Measurements from ENCODE around the gene ADGRG2. TPM values are rescaled to one million over a fixed set of nuclear protein-coding genes. Genes with fewer than 3 reads are reported as not detected.

ADGRG2 gene
- total and polyA plus RNA-seq, 2 of the 13 experiments (the other 11 are each of a cell fraction or from before 2014, with no cell fraction given): not detected

DNA sequence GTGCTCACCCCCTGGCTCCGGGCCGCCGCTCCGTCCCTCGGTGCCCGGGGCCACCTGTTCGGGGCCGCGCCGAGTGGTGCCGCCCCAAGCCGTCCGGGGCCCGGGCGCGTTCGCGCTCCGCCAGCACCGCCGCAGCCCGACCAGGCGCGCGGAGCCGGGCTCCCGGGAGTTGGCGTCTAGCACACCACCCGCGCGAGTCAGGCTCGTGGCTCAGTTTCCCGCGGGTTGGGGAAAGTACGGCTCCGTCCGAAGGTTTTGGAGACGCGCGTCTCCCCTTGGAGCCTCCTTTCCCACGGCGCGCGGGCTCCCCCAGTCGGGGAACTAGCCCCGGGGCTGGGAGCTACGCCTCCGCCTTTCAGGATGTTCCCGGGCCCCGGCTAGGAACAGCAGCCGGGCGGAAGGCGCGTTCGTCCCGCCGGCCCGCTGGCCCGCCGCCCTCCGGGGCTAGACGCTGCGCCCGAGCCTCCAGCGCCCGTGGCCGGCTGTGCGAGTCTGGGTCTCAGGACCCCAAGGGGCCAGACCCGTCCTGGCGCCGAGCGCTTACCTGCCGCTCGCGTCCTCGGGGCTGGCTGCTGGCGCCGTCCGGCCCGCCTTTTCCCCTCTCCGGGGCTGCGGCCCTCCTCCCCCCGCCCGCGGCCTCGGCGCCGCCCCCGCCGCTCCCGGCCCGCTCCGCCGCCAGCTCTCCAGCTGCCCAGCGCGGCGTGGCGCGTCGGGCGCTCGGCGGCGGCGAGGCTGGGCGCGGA lies at the start of gene ADGRG2 (continued):
- TF ChIP-seq ZNF777 (CRISPR knock-in tag; IDR thresholded peaks at IDR 0.05): peak; percentile 58; the same call in 1 of the 2 replicates
- TF ChIP-seq, protein P1, sequence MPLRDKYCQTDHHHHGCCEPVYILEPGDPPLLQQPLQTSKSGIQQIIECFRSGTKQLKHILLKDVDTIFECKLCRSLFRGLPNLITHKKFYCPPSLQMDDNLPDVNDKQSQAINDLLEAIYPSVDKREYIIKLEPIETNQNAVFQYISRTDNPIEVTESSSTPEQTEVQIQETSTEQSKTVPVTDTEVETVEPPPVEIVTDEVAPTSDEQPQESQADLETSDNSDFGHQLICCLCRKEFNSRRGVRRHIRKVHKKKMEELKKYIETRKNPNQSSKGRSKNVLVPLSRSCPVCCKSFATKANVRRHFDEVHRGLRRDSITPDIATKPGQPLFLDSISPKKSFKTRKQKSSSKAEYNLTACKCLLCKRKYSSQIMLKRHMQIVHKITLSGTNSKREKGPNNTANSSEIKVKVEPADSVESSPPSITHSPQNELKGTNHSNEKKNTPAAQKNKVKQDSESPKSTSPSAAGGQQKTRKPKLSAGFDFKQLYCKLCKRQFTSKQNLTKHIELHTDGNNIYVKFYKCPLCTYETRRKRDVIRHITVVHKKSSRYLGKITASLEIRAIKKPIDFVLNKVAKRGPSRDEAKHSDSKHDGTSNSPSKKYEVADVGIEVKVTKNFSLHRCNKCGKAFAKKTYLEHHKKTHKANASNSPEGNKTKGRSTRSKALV (CRISPR knock-in tag; IDR thresholded peaks at IDR 0.05): peak; percentile 83; the same call in 1 of the 2 replicates
- TF ChIP-seq HNRNPLL (IDR thresholded peaks at IDR 0.05; ENCODE audit: low read depth, low read length, poor library complexity, severe bottlenecking): peak; percentile 19
- TF ChIP-seq, protein P2, sequence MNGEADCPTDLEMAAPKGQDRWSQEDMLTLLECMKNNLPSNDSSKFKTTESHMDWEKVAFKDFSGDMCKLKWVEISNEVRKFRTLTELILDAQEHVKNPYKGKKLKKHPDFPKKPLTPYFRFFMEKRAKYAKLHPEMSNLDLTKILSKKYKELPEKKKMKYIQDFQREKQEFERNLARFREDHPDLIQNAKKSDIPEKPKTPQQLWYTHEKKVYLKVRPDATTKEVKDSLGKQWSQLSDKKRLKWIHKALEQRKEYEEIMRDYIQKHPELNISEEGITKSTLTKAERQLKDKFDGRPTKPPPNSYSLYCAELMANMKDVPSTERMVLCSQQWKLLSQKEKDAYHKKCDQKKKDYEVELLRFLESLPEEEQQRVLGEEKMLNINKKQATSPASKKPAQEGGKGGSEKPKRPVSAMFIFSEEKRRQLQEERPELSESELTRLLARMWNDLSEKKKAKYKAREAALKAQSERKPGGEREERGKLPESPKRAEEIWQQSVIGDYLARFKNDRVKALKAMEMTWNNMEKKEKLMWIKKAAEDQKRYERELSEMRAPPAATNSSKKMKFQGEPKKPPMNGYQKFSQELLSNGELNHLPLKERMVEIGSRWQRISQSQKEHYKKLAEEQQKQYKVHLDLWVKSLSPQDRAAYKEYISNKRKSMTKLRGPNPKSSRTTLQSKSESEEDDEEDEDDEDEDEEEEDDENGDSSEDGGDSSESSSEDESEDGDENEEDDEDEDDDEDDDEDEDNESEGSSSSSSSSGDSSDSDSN (CRISPR knock-in tag; IDR thresholded peaks at IDR 0.05): peak; percentile 29; the same call in 1 of the 2 replicates
- peak; percentile 41 for TF ChIP-seq STAG1 (CRISPR knock-in tag; IDR thresholded peaks at IDR 0.05)

DNA sequence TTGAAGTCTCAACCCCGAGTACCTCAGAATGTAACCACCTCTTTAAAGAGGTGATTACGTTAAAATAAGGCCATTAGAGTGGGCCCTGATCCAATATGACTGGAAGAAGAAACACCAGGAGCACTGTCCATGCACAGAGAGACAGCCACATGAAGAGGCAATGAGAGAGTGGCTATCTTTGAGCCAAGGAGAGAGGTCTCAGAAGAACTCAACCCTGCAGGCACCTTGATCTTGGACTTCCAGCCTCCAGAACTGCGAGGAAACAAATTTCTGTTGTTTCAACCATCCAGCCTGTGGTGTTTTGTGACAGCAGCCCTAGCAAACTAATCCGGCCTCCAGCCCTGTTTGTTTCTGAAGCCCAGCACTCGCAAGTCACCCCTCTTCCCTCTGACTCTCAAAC lies 46.3 kb upstream of the ADGRG2 start:
- BruUV-seq (replicated peaks): no TSS peak
- ATAC-seq: no peak
- ChIA-PET CTCF (ENCODE audit: low intra/inter-chr PET ratio, low total read pairs) (no interaction called here), POLR2A (no interaction called here)
- 23% methylated on average over 4 of the region's 5 CpGs for WGBS (ENCODE audit: low lambda C conversion rate)
- no peak overlapping the region for H2AFZ ChIP-seq (ENCODE audit: low read length)
- no peaks in the 10 kb centered on the region for H3K9me3 ChIP-seq (ENCODE audit: low read length)
- no peak overlapping the region for H3K4me2 ChIP-seq (ENCODE audit: low read depth, low read length)
- H3K9ac ChIP-seq (ENCODE audit: insufficient read depth, low read depth, low read length): no peak overlapping the region
- H3K4me1 ChIP-seq (ENCODE audit: insufficient read depth, low read length): no peaks in the 10 kb centered on the region
- no peaks in the 10 kb centered on the region for H3K79me2 ChIP-seq (ENCODE audit: insufficient read depth, low read length)
- H3K27me3 ChIP-seq (ENCODE audit: control insufficient read depth in 1 of 2, insufficient read depth in 2 of 2, low read length in 2 of 2): no peaks in the 10 kb centered on the region
- H3K27ac ChIP-seq (ENCODE audit: extremely low read length, insufficient read depth, low read length): no peak overlapping the region
- no peaks in the 10 kb centered on the region for H4K20me1 ChIP-seq (ENCODE audit: insufficient read depth, low read length)
- no peak for DNase-seq (ENCODE audit: low spot score)
- in situ Hi-C loops (cut with HindIII; ENCODE audit: extremely low pct_ligation_motif_present, low pct_unique_long_range_greater_than_20kb): no loop called here
- intact Hi-C loops (cut with micrococcal nuclease; ENCODE audit: unreplicated experiment): no loop called here
- no peaks in the 10 kb centered on the region for H3K36me3 ChIP-seq (replicated peaks in 1 of 2; ENCODE audit: control insufficient read depth in 1 of 2, insufficient read depth in 2 of 2, low read length in 2 of 2)
- no peak overlapping the region for H3K4me3 ChIP-seq (replicated peaks in 1 of 3; ENCODE audit: insufficient read depth in 1 of 3, low read depth in 2 of 3, low read length in 3 of 3)
- FAIRE-seq: no peak
- TF ChIP-seq ZBTB3 (CRISPR knock-in tag; IDR thresholded peaks at IDR 0.05; ENCODE audit: borderline replicate concordance, low read depth) (no peak), TOPORS (CRISPR knock-in tag; IDR thresholded peaks at IDR 0.05) (no peak), ZNF3 (CRISPR knock-in tag; IDR thresholded peaks at IDR 0.05) (no peak), ZKSCAN1 (IDR thresholded peaks at IDR 0.05; ENCODE audit: low read length) (no peak), ZNF501 (CRISPR knock-in tag; IDR thresholded peaks at IDR 0.05) (no peak), DPF2 (CRISPR knock-in tag; IDR thresholded peaks at IDR 0.05; ENCODE audit: borderline replicate concordance, low read depth) (no peak)
- TF ChIP-seq, protein P3, sequence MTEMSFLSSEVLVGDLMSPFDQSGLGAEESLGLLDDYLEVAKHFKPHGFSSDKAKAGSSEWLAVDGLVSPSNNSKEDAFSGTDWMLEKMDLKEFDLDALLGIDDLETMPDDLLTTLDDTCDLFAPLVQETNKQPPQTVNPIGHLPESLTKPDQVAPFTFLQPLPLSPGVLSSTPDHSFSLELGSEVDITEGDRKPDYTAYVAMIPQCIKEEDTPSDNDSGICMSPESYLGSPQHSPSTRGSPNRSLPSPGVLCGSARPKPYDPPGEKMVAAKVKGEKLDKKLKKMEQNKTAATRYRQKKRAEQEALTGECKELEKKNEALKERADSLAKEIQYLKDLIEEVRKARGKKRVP (CRISPR knock-in tag; IDR thresholded peaks at IDR 0.05): no peak
- TF ChIP-seq, protein P4, sequence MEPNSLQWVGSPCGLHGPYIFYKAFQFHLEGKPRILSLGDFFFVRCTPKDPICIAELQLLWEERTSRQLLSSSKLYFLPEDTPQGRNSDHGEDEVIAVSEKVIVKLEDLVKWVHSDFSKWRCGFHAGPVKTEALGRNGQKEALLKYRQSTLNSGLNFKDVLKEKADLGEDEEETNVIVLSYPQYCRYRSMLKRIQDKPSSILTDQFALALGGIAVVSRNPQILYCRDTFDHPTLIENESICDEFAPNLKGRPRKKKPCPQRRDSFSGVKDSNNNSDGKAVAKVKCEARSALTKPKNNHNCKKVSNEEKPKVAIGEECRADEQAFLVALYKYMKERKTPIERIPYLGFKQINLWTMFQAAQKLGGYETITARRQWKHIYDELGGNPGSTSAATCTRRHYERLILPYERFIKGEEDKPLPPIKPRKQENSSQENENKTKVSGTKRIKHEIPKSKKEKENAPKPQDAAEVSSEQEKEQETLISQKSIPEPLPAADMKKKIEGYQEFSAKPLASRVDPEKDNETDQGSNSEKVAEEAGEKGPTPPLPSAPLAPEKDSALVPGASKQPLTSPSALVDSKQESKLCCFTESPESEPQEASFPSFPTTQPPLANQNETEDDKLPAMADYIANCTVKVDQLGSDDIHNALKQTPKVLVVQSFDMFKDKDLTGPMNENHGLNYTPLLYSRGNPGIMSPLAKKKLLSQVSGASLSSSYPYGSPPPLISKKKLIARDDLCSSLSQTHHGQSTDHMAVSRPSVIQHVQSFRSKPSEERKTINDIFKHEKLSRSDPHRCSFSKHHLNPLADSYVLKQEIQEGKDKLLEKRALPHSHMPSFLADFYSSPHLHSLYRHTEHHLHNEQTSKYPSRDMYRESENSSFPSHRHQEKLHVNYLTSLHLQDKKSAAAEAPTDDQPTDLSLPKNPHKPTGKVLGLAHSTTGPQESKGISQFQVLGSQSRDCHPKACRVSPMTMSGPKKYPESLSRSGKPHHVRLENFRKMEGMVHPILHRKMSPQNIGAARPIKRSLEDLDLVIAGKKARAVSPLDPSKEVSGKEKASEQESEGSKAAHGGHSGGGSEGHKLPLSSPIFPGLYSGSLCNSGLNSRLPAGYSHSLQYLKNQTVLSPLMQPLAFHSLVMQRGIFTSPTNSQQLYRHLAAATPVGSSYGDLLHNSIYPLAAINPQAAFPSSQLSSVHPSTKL (CRISPR knock-in tag; IDR thresholded peaks at IDR 0.05): no peak

Data from HepG2 (cell line).